ENCODE measurements around the gene PPM1N. TPM values are rescaled to one million over a fixed set of nuclear protein-coding genes. Genes with fewer than 3 reads are reported as not detected.
"Not testable (repeated sequence)": the region's sequence is repeated elsewhere in the genome, so short reads cannot be mapped to it uniquely, and the experiment has no call there.

Gene PPM1N
- polyA plus RNA-seq, 12 donors: 0.34 to 1.8 (median 0.82) TPM; not detected in 3

- DNase-seq: no peak
These were observed 10.2 kb downstream of the PPM1N start for GRCh38 chr19:45508417-45508860.

GRCh38 chr19:45508861-45509691 lies 10.8 kb downstream of the PPM1N start:
- peak; percentile 40 for DNase-seq

GRCh38 chr19:45509692-45510015 lies 11.4 kb downstream of the PPM1N start:
- DNase-seq: no peak

- not testable (repeated sequence) for DNase-seq
These were observed 12.1 kb downstream of the PPM1N start for GRCh38 chr19:45510352-45510751.

GRCh38 chr19:45511074-45511473 lies 12.8 kb downstream of the PPM1N start:
- DNase-seq: no peak

- no peak for DNase-seq
These were observed 14.7 kb downstream of the PPM1N start for GRCh38 chr19:45512881-45513483.

GRCh38 chr19:45514376-45515051 lies 16.3 kb downstream of the PPM1N start:
- DNase-seq: no peak

GRCh38 chr19:45515081-45515624 lies 16.9 kb downstream of the PPM1N start:
- no peak for DNase-seq

GRCh38 chr19:45515807-45516401 lies 17.7 kb downstream of the PPM1N start:
- DNase-seq: no peak

- DNase-seq: no peak
These were observed 19.0 kb downstream of the PPM1N start for GRCh38 chr19:45517238-45517637.

- no peak for DNase-seq
These were observed 19.6 kb downstream of the PPM1N start for GRCh38 chr19:45517641-45518468.

- no peak for DNase-seq
These were observed 20.2 kb downstream of the PPM1N start for GRCh38 chr19:45518469-45518826.

- no peak for DNase-seq
These were observed 24.0 kb downstream of the PPM1N start for GRCh38 chr19:45522010-45522941.

- peak; percentile 87 for DNase-seq
These were observed 25.5 kb downstream of the PPM1N start for GRCh38 chr19:45523642-45524256.

GRCh38 chr19:45524575-45525129 lies 26.4 kb downstream of the PPM1N start:
- DNase-seq: no peak

- peak; percentile 22 for DNase-seq
These were observed 27.9 kb downstream of the PPM1N start for GRCh38 chr19:45526143-45526542.

GRCh38 chr19:45526971-45527370 lies 28.7 kb downstream of the PPM1N start:
- no peak for DNase-seq

- DNase-seq: no peak
These were observed 29.5 kb downstream of the PPM1N start for GRCh38 chr19:45527731-45528130.

- DNase-seq: no peak
These were observed 30.0 kb downstream of the PPM1N start for GRCh38 chr19:45528149-45528743.
